Measurements from ENCODE around the gene PRX. TPM values are rescaled to one million over a fixed set of nuclear protein-coding genes. Genes with fewer than 3 reads are reported as not detected.
"Not testable (repeated sequence)": the region's sequence is repeated elsewhere in the genome, so short reads cannot be mapped to it uniquely, and the experiment has no call there.

PRX gene
- total RNA-seq, 3 donors from 2014 or later = 0.71 to 0.82 (median 0.79) TPM

GRCh38 chr19:40377876-40378385 is 35.2 kb downstream of the PRX start:
- H3K27me3 Mint-ChIP-seq (ENCODE audit: low read depth) = no peaks in the 10 kb centered on the region
- DNase-seq (no peak), ATAC-seq (no peak)
- H3K9me3 Mint-ChIP-seq = no peaks in the 10 kb centered on the region
- peaks cover 6% of the 10 kb centered on the region for H3K36me3 Mint-ChIP-seq (ENCODE audit: insufficient read depth)
- H3K4me3 Mint-ChIP-seq = no peak overlapping the region
- peaks cover 5% of the 10 kb centered on the region for H3K4me1 Mint-ChIP-seq (ENCODE audit: low read depth)

- Mint-ChIP-seq H3K4me1 (ENCODE audit: low read depth) (peaks cover 5% of the 10 kb centered on the region), H3K36me3 (ENCODE audit: insufficient read depth) (peaks cover 8% of the 10 kb centered on the region), H3K27me3 (ENCODE audit: low read depth) (no peaks in the 10 kb centered on the region), H3K4me3 (no peak overlapping the region), H3K9me3 (no peaks in the 10 kb centered on the region)
- DNase-seq (no peak), ATAC-seq (no peak)
These were observed 36.8 kb downstream of the PRX start for GRCh38 chr19:40376286-40376862.

- H3K36me3 Mint-ChIP-seq (ENCODE audit: insufficient read depth) = peaks cover 10% of the 10 kb centered on the region
- H3K27me3 Mint-ChIP-seq (ENCODE audit: low read depth) = no peaks in the 10 kb centered on the region
- H3K4me1 Mint-ChIP-seq (ENCODE audit: low read depth) = peaks cover 5% of the 10 kb centered on the region
- ATAC-seq = no peak
- H3K4me3 Mint-ChIP-seq = no peak overlapping the region
- DNase-seq = no peak
- no peaks in the 10 kb centered on the region for H3K9me3 Mint-ChIP-seq
These were observed 39.1 kb downstream of the PRX start for GRCh38 chr19:40374084-40374483.

GRCh38 chr19:40371802-40372122 is 41.4 kb downstream of the PRX start:
- no peak overlapping the region for H3K4me3 Mint-ChIP-seq
- peaks cover 12% of the 10 kb centered on the region for H3K36me3 Mint-ChIP-seq (ENCODE audit: insufficient read depth)
- H3K9me3 Mint-ChIP-seq = no peaks in the 10 kb centered on the region
- DNase-seq = no peak
- no peaks in the 10 kb centered on the region for H3K27me3 Mint-ChIP-seq (ENCODE audit: low read depth)
- no peak for ATAC-seq
- peaks cover 5% of the 10 kb centered on the region for H3K4me1 Mint-ChIP-seq (ENCODE audit: low read depth)

- H3K4me3 Mint-ChIP-seq = no peak overlapping the region
- no peaks in the 10 kb centered on the region for H3K27me3 Mint-ChIP-seq (ENCODE audit: low read depth)
- H3K4me1 Mint-ChIP-seq (ENCODE audit: low read depth) = peaks cover 5% of the 10 kb centered on the region
- ATAC-seq (no peak), DNase-seq (no peak)
- no peaks in the 10 kb centered on the region for H3K9me3 Mint-ChIP-seq
- peaks cover 12% of the 10 kb centered on the region for H3K36me3 Mint-ChIP-seq (ENCODE audit: insufficient read depth)
These were observed 42.0 kb downstream of the PRX start for GRCh38 chr19:40370997-40371801.

- H3K36me3 Mint-ChIP-seq (ENCODE audit: insufficient read depth) = peaks cover 10% of the 10 kb centered on the region
- H3K27me3 Mint-ChIP-seq (ENCODE audit: low read depth); H3K9me3 Mint-ChIP-seq; H3K4me3 Mint-ChIP-seq; ATAC-seq; H3K4me1 Mint-ChIP-seq (ENCODE audit: low read depth); DNase-seq: not testable (repeated sequence)
These were observed 42.9 kb downstream of the PRX start for GRCh38 chr19:40370253-40370652.

GRCh38 chr19:40369797-40370196 is 43.4 kb downstream of the PRX start:
- Mint-ChIP-seq H3K9me3 (no peaks in the 10 kb centered on the region), H3K4me3 (no peak overlapping the region), H3K36me3 (ENCODE audit: insufficient read depth) (peaks cover 10% of the 10 kb centered on the region), H3K4me1 (ENCODE audit: low read depth) (peaks cover 12% of the 10 kb centered on the region), H3K27me3 (ENCODE audit: low read depth) (no peaks in the 10 kb centered on the region)
- no peak for DNase-seq
- ATAC-seq = no peak

GRCh38 chr19:40367577-40368434 is 45.4 kb downstream of the PRX start:
- peaks cover 5% of the 10 kb centered on the region for H3K36me3 Mint-ChIP-seq (ENCODE audit: insufficient read depth)
- no peaks in the 10 kb centered on the region for H3K27me3 Mint-ChIP-seq (ENCODE audit: low read depth)
- no peaks in the 10 kb centered on the region for H3K9me3 Mint-ChIP-seq
- H3K4me1 Mint-ChIP-seq (ENCODE audit: low read depth) = peaks cover 12% of the 10 kb centered on the region
- DNase-seq = no peak
- no peak overlapping the region for H3K4me3 Mint-ChIP-seq
- ATAC-seq = no peak

- Mint-ChIP-seq H3K27me3 (ENCODE audit: low read depth) (no peaks in the 10 kb centered on the region), H3K9me3 (no peaks in the 10 kb centered on the region), H3K36me3 (ENCODE audit: insufficient read depth) (peaks cover 8% of the 10 kb centered on the region), H3K4me3 (no peak overlapping the region), H3K4me1 (ENCODE audit: low read depth) (peaks cover 13% of the 10 kb centered on the region)
- DNase-seq (no peak), ATAC-seq (no peak)
These were observed 46.2 kb downstream of the PRX start for GRCh38 chr19:40366697-40367561.

GRCh38 chr19:40365613-40366401 is 47.4 kb downstream of the PRX start:
- H3K27me3 Mint-ChIP-seq (ENCODE audit: low read depth) = no peaks in the 10 kb centered on the region
- peak; percentile 80 to 87 for ATAC-seq
- H3K4me1 Mint-ChIP-seq (ENCODE audit: low read depth) = peaks cover 13% of the 10 kb centered on the region
- DNase-seq = peak; percentile 22
- peaks cover 8% of the 10 kb centered on the region for H3K36me3 Mint-ChIP-seq (ENCODE audit: insufficient read depth)
- no peaks in the 10 kb centered on the region for H3K9me3 Mint-ChIP-seq
- H3K4me3 Mint-ChIP-seq = peak overlapping the region; percentile 17

GRCh38 chr19:40365010-40365409 is 48.2 kb downstream of the PRX start:
- Mint-ChIP-seq H3K27me3 (ENCODE audit: low read depth) (no peaks in the 10 kb centered on the region), H3K4me1 (ENCODE audit: low read depth) (peaks cover 13% of the 10 kb centered on the region), H3K4me3 (peak overlapping the region; percentile 17), H3K9me3 (no peaks in the 10 kb centered on the region), H3K36me3 (ENCODE audit: insufficient read depth) (peaks cover 6% of the 10 kb centered on the region)
- ATAC-seq (no peak), DNase-seq (no peak)

- Mint-ChIP-seq H3K4me3 (no peak overlapping the region), H3K27me3 (ENCODE audit: low read depth) (no peaks in the 10 kb centered on the region), H3K9me3 (no peaks in the 10 kb centered on the region), H3K36me3 (ENCODE audit: insufficient read depth) (peaks cover 6% of the 10 kb centered on the region), H3K4me1 (ENCODE audit: low read depth) (peaks cover 13% of the 10 kb centered on the region)
- no peak for DNase-seq
- no peak for ATAC-seq
These were observed 50.1 kb downstream of the PRX start for GRCh38 chr19:40363069-40363468.

- Mint-ChIP-seq H3K9me3 (no peaks in the 10 kb centered on the region), H3K4me3 (no peak overlapping the region), H3K36me3 (ENCODE audit: insufficient read depth) (peaks cover 6% of the 10 kb centered on the region), H3K27me3 (ENCODE audit: low read depth) (no peaks in the 10 kb centered on the region), H3K4me1 (ENCODE audit: low read depth) (peaks cover 13% of the 10 kb centered on the region)
- no peak for DNase-seq
- no peak for ATAC-seq
These were observed 51.0 kb downstream of the PRX start for GRCh38 chr19:40362160-40362559.

Measured in activated T-cell treated with anti-CD3 and anti-CD28 coated beads, Interleukin-2, amount 50 U/mL, for 4 hours (primary cell).